GM18870 (cell line): ENCODE measurements around the gene SINHCAF.
"Not testable (repeated sequence)": the region's sequence is repeated elsewhere in the genome, so short reads cannot be mapped to it uniquely, and the experiment has no call there.

Source experiments
- ATAC-seq: cut with Tn5 transposase; IDR thresholded peaks from one replicate; pipeline ENCODE4 v1.9.1; 2021; ENCODE audit warnings: moderate library complexity; ENCODE audit not compliant: unreplicated experiment

The SINHCAF gene

GRCh38 chr12:31309279-31309678, 16.7 kb downstream of the SINHCAF start:
- no peak for ATAC-seq

GRCh38 chr12:31308116-31308515, 17.8 kb downstream of the SINHCAF start:
- ATAC-seq: no peak

- ATAC-seq: no peak
These were observed 19.1 kb downstream of the SINHCAF start for GRCh38 chr12:31306866-31307265.

- no peak for ATAC-seq
These were observed 22.5 kb downstream of the SINHCAF start for GRCh38 chr12:31303466-31303865.

- ATAC-seq: no peak
These were observed 24.6 kb downstream of the SINHCAF start for GRCh38 chr12:31301311-31301710.

GRCh38 chr12:31300783-31301182, 25.2 kb downstream of the SINHCAF start:
- ATAC-seq: no peak

- ATAC-seq: no peak
These were observed 25.6 kb downstream of the SINHCAF start for GRCh38 chr12:31300341-31300740.

- peak; percentile 19 for ATAC-seq
These were observed 27.0 kb downstream of the SINHCAF start for GRCh38 chr12:31298922-31299321.

GRCh38 chr12:31298515-31298910, 27.4 kb downstream of the SINHCAF start:
- peak; percentile 39 for ATAC-seq

- ATAC-seq: peak; percentile 46
These were observed 28.1 kb downstream of the SINHCAF start for GRCh38 chr12:31297572-31298514.

- ATAC-seq: no peak
These were observed 36.5 kb downstream of the SINHCAF start for GRCh38 chr12:31289441-31289840.

- no peak for ATAC-seq
These were observed 37.6 kb downstream of the SINHCAF start for GRCh38 chr12:31288381-31288780.

- no peak for ATAC-seq
These were observed 45.8 kb downstream of the SINHCAF start for GRCh38 chr12:31280183-31280582.

- no peak for ATAC-seq
These were observed 46.5 kb downstream of the SINHCAF start for GRCh38 chr12:31279390-31279924.

- no peak for ATAC-seq
These were observed 47.1 kb downstream of the SINHCAF start for GRCh38 chr12:31278832-31279231.

- ATAC-seq: no peak
These were observed 47.5 kb downstream of the SINHCAF start for GRCh38 chr12:31278424-31278823.

- no peak for ATAC-seq
These were observed 48.9 kb downstream of the SINHCAF start for GRCh38 chr12:31277081-31277480.

GRCh38 chr12:31275491-31275890, 50.5 kb downstream of the SINHCAF start:
- ATAC-seq: no peak

- ATAC-seq: no peak
These were observed 51.2 kb downstream of the SINHCAF start for GRCh38 chr12:31274520-31275300.

- not testable (repeated sequence) for ATAC-seq
These were observed 52.2 kb downstream of the SINHCAF start for GRCh38 chr12:31273794-31274193.

GRCh38 chr12:31272607-31273225, 53.2 kb downstream of the SINHCAF start:
- no peak for ATAC-seq
